HL-60/S4 treated with retinoic acid at 250 ng/mL for 4 days and 3 days (cell line): Measurements from ENCODE around the gene PLXNC1.

Experiments used
- in situ Hi-C: fragments of 300-500 bp; cut with MboI; formaldehyde crosslinking; loops from 2 replicates; pipeline ENCODE4 v1.7.0; 2022; ENCODE audit warnings: low sequenced_read_pairs

PLXNC1 gene

DNA sequence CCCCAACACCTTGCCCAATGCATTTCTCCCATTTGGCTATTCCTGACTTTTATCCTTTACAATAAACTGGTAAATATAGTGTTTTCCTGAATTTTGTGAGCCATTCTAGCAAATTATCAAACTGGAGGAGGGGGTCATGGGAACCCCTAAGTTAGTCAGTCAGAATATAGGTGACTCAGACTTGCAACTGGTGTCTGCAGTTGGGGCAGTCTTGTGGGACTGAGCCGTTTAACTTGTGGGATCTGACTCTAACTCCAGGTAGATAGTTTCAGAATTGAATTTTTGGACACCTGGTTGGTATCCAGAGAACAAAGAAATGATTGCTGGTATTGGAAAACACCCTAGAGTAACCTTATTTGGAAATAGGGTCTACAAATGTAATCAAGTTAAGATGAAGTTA, 177.9 kb downstream of the PLXNC1 start:
- in situ Hi-C loops, result no loop called here

- in situ Hi-C loops, result no loop called here
Observed at GRCh38 chr12:94326727-94327126, 178.3 kb downstream of the PLXNC1 start.

DNA sequence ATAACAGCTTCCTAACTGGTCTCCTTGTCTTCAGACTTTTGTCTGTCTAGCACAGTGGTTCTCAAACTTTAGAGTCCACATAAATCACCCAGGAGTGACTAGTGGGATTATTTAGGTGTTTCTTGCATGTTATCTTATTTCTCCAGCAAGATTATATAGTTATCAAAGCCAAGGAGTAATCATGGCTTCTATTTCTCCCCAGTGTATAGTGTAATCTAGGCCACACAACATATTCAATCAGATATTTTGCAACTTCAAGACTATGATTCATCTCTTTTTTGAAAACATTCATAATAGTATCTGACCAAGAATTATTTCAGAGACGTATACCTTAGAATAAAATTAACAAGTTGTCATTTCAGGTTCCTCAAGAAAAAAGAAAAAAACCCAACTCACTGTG, 179.4 kb downstream of the PLXNC1 start:
- in situ Hi-C loops, result no loop called here

DNA sequence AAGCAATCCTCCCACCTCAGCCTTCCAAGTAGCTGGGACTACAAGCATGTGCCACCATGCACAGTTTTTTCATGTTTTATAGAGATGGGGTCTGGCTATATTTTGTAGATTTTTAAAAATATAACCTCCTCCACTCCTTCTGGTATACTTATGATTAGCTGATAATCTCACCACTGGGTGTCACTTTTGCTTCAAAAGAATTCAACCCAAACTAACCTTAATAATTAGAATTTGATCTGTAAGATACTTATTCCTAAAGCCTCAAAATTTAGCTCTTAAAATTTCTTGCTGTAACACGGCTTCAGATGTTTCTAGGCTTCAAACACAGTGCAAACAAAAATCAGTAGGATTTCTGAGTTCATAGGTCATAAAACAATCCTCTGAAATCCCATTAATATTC, 181.0 kb downstream of the PLXNC1 start:
- in situ Hi-C loops, result no loop called here

- in situ Hi-C loops, result no loop called here
Observed at GRCh38 chr12:94333396-94333795, 185.0 kb downstream of the PLXNC1 start.

- in situ Hi-C loops, result no loop called here
Observed at GRCh38 chr12:94336211-94336925, 188.0 kb downstream of the PLXNC1 start.

- in situ Hi-C loops, result no loop called here
Observed at GRCh38 chr12:94338006-94338794, 189.8 kb downstream of the PLXNC1 start.

GRCh38 chr12:94340573-94340972, 192.2 kb downstream of the PLXNC1 start:
- in situ Hi-C loops, result no loop called here

DNA sequence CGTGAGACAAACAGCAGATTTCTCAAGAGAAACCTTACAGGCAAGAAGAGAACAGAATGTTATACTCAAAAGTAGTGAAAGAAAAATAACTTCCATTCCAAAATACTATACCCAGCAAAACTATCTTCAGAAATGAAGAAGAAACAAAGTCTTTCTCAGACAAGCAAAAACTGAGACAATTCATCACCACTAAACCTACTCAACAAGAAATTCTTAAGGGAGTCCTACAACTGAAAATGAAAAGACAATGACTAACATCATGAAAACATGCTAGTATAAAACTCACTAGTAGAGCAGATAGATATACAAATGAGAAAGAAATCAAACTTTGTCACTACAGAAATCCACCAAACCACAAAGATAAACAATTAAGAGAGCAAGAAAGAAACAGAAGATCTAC, 204.8 kb downstream of the PLXNC1 start:
- in situ Hi-C loops, result no loop called here
